Kidney (tissue), 14 donors: ENCODE measurements around the gene ESR2. TPM values are rescaled to one million over a fixed set of nuclear protein-coding genes. Genes with fewer than 3 reads are reported as not detected.

Source experiments
- DNase-seq, 5 donors: peaks; one replicate each; pipeline ENCODE4 v3.0.0-alpha.2; 2013 to 2020
- FAIRE-seq: peaks from 2 replicates; lab custom pipeline; 2012; peaks lifted over from hg19 to GRCh38; lab: Jason Lieb, UNC
- H3K27ac ChIP-seq, 2 donors: one replicate each; pipeline ENCODE4 v1.7.0; 2013; ENCODE audit warnings: low read depth in 2 of 2, low read length in 2 of 2, inconsistent platforms in 1 of 2
- H3K27me3 ChIP-seq: one replicate; pipeline ENCODE4 v1.7.1; 2013; ENCODE audit warnings: low read length, inconsistent platforms; ENCODE audit not compliant: control insufficient read depth, insufficient read depth
- H3K36me3 ChIP-seq, 3 donors: one replicate each; pipeline versions ENCODE4 v1.7.0 to v1.7.1; 2013; ENCODE audit warnings: low read length in 3 of 3, control low read depth in 1 of 3, inconsistent platforms in 1 of 3; ENCODE audit not compliant: insufficient read depth in 3 of 3, control insufficient read depth in 2 of 3
- H3K4me1 ChIP-seq, 3 donors: one replicate each; pipeline versions ENCODE4 v1.7.0 to v1.7.1; 2013; ENCODE audit warnings: low read length in 3 of 3, inconsistent platforms in 1 of 3, low read depth in 1 of 3; ENCODE audit not compliant: control insufficient read depth in 2 of 3, insufficient read depth in 2 of 3
- H3K4me3 ChIP-seq, 3 donors: one replicate each; pipeline versions ENCODE4 v1.7.0 to v1.8.1; 2013; ENCODE audit warnings: low read length in 3 of 3, control low read depth in 1 of 3, inconsistent platforms in 1 of 3
- H3K9ac ChIP-seq, 3 donors: one replicate each; pipeline versions ENCODE4 v1.7.0 to v1.7.1; 2013; ENCODE audit warnings: low read length in 3 of 3, control low read depth in 1 of 3, inconsistent platforms in 1 of 3
- H3K9me3 ChIP-seq, 3 donors: one replicate each; pipeline versions ENCODE4 v1.7.0 to v1.7.1; 2013; ENCODE audit warnings: low read length in 3 of 3, control low read depth in 1 of 3, inconsistent platforms in 1 of 3; ENCODE audit not compliant: control insufficient read depth in 2 of 3, insufficient read depth in 1 of 3
- CTCF ChIP-seq: IDR thresholded peaks from 3 replicates; pipeline ENCODE4 v1.5.1; 2012; ENCODE audit warnings: mild to moderate bottlenecking, moderate library complexity, borderline replicate concordance; ENCODE audit not compliant: insufficient read depth; ENCODE audit errors: extremely low read depth
- intact Hi-C: fragments of 100-400 bp; cut with DNase I; formaldehyde crosslinking; loops from one replicate; pipeline ENCODE4 v1.11.1; 2022
- polyA plus RNA-seq: library from polyadenylated mRNA; stranded (reverse); fragments of 350-450 nt; fragmentation: Illumina TruSeq; extraction: RNeasy Lipid Tissue Mini Kit (QIAGEN cat#74804); gene quantifications from one replicate; pipeline ENCODE4 v1.2.3, GENCODE V29; 2014; ENCODE audit warnings: low read depth, low replicate concordance; ENCODE audit not compliant: insufficient read depth
- total RNA-seq: library from RNA; stranded (reverse); fragmentation: NEBNext Ultra II Directional; extraction: Animal tissue kit (Norgen Biotek cat#: 25700); gene quantifications from one replicate; pipeline ENCODE4 v1.2.1, GENCODE V29; 2021
- donor health status: control.
- donor health status: control.
- donor health status: control.
- donor health status: control.
- donor health status: control.
- donor health status: DM: yes; HTN: yes; CAD: no.
- donor health status: Normal renal cell carcinoma (clear cell type).

The ESR2 gene
- total and polyA plus RNA-seq, 2 donors from 2014 or later, result 2.5 TPM; not detected in 1

- Histone ChIP-seq H3K36me3 (peaks cover 0 to 25% (median 18%) of the 10 kb centered on the region in 3 donors), H3K27me3 (no peaks in the 10 kb centered on the region), H3K9ac (no peak overlapping the region), H3K9me3 (no peaks in the 10 kb centered on the region), H3K27ac (no peak overlapping the region), H3K4me3 (no peak overlapping the region), H3K4me1 (peaks cover 0 to 15% (median 5%) of the 10 kb centered on the region in 3 donors)
- TF ChIP-seq CTCF, result no peak
- DNase-seq (no peak), FAIRE-seq (no peak)
- intact Hi-C loops, result no loop called here
Observed at GRCh38 chr14:64115401-64115800, 178.8 kb downstream of the ESR2 start.

GRCh38 chr14:64114796-64115195 lies 179.4 kb downstream of the ESR2 start:
- Histone ChIP-seq H3K4me3 (no peak overlapping the region), H3K27ac (no peak overlapping the region), H3K27me3 (no peaks in the 10 kb centered on the region), H3K9me3 (no peaks in the 10 kb centered on the region), H3K9ac (no peak overlapping the region), H3K36me3 (peaks cover 0 to 30% (median 21%) of the 10 kb centered on the region in 3 donors), H3K4me1 (peaks cover 0 to 15% (median 6%) of the 10 kb centered on the region in 3 donors)
- FAIRE-seq (no peak), DNase-seq (no peak)
- intact Hi-C loops, result no loop called here
- TF ChIP-seq CTCF, result no peak

- no peak for TF ChIP-seq CTCF
- peaks cover 0 to 15% (median 8%) of the 10 kb centered on the region in 3 donors for H3K4me1 ChIP-seq
- H3K9ac ChIP-seq, result no peak overlapping the region
- no peak overlapping the region for H3K4me3 ChIP-seq
- intact Hi-C loops, result no loop called here
- peak overlapping the region in 1 of 2 donors; percentile 33 for H3K27ac ChIP-seq
- no peak for FAIRE-seq
- H3K27me3 ChIP-seq, result no peaks in the 10 kb centered on the region
- H3K9me3 ChIP-seq, result no peaks in the 10 kb centered on the region
- DNase-seq, result peak in 1 of 5 donors; percentile 67
- H3K36me3 ChIP-seq, result peaks cover 0 to 32% (median 20%) of the 10 kb centered on the region in 3 donors
Observed at GRCh38 chr14:64114166-64114565, 180.0 kb downstream of the ESR2 start.
